Trophoblast cell (in vitro differentiated cells and primary cell): ENCODE measurements around the gene DHRS1.

Experiments
- DNase-seq, 2 donors: peaks; one replicate each; pipeline ENCODE4 v3.0.0-alpha.2; 2016
- H2AFZ ChIP-seq: 2 replicates; pipeline ENCODE4 v1.6.1; 2013; ENCODE audit warnings: low read length, moderate library complexity, mild to moderate bottlenecking; ENCODE audit not compliant: insufficient read depth, poor library complexity
- H2AK5ac ChIP-seq: 2 replicates; pipeline ENCODE4 v1.6.1; 2013; ENCODE audit warnings: mild to moderate bottlenecking, low read length
- H2BK120ac ChIP-seq: 2 replicates; pipeline ENCODE4 v1.6.1; 2013; ENCODE audit warnings: low read length, mild to moderate bottlenecking, moderate library complexity; ENCODE audit not compliant: insufficient read depth, poor library complexity
- H2BK12ac ChIP-seq: 2 replicates; pipeline ENCODE4 v1.6.1; 2013; ENCODE audit warnings: mild to moderate bottlenecking, low read length, moderate library complexity
- H2BK5ac ChIP-seq: 2 replicates; pipeline ENCODE4 v1.6.1; 2013; ENCODE audit warnings: low read length, low read depth, moderate library complexity, mild to moderate bottlenecking; ENCODE audit not compliant: poor library complexity
- H3K14ac ChIP-seq: 2 replicates; pipeline ENCODE4 v1.6.1; 2013; ENCODE audit warnings: mild to moderate bottlenecking, low read length
- H3K18ac ChIP-seq: 2 replicates; pipeline ENCODE4 v1.6.1; 2013; ENCODE audit warnings: mild to moderate bottlenecking, low read length
- H3K23ac ChIP-seq: 2 replicates; pipeline ENCODE4 v1.6.1; 2013; ENCODE audit warnings: low read length
- H3K27ac ChIP-seq: 2 replicates; pipeline ENCODE4 v1.5.1; 2013; ENCODE audit warnings: low read depth, mild to moderate bottlenecking, inconsistent platforms, low read length, moderate library complexity
- H3K27me3 ChIP-seq: 2 replicates; pipeline ENCODE4 v1.6.1; 2013; ENCODE audit warnings: inconsistent platforms, mild to moderate bottlenecking, low read length, moderate library complexity; ENCODE audit not compliant: insufficient read depth
- H3K36me3 ChIP-seq, 2 experiments: 1 replicate in 1 of 2; 2 replicates in 1 of 2; pipeline ENCODE4 v1.6.1; 2013; ENCODE audit warnings: low read length in 2 of 2, mild to moderate bottlenecking in 2 of 2, moderate library complexity in 1 of 2; ENCODE audit not compliant: insufficient read depth in 2 of 2, control insufficient read depth in 1 of 2
- H3K4ac ChIP-seq: 2 replicates; pipeline ENCODE4 v1.6.1; 2013; ENCODE audit warnings: low read depth, mild to moderate bottlenecking, low read length, moderate library complexity
- H3K4me1 ChIP-seq, 2 experiments: 1 replicate in 1 of 2; 2 replicates in 1 of 2; pipeline ENCODE4 v1.6.1; 2013; ENCODE audit warnings: low read length in 2 of 2, mild to moderate bottlenecking in 2 of 2, moderate library complexity in 1 of 2; ENCODE audit not compliant: insufficient read depth in 2 of 2, control insufficient read depth in 1 of 2
- H3K4me2 ChIP-seq: 2 replicates; pipeline ENCODE4 v1.6.1; 2013; ENCODE audit warnings: inconsistent platforms, mild to moderate bottlenecking, low read length, moderate library complexity
- H3K4me3 ChIP-seq: 2 replicates; pipeline ENCODE4 v1.5.1; 2013; ENCODE audit warnings: mild to moderate bottlenecking, low read depth, low read length, inconsistent platforms
- H3K79me1 ChIP-seq: one replicate; pipeline ENCODE4 v1.6.1; 2013; ENCODE audit warnings: low read length
- H3K79me2 ChIP-seq: 2 replicates; pipeline ENCODE4 v1.6.1; 2013; ENCODE audit warnings: low read length, mild to moderate bottlenecking; ENCODE audit not compliant: control insufficient read depth, insufficient read depth, poor library complexity
- H3K9ac ChIP-seq: 2 replicates; pipeline ENCODE4 v1.6.1; 2013; ENCODE audit warnings: mild to moderate bottlenecking, low read length
- H3K9me3 ChIP-seq: 2 replicates; pipeline ENCODE4 v1.6.1; 2013; ENCODE audit warnings: low read depth, mild to moderate bottlenecking, control low read depth, inconsistent platforms, low read length; ENCODE audit not compliant: insufficient read depth
- H4K12ac ChIP-seq: 2 replicates; pipeline ENCODE4 v1.6.1; 2013; ENCODE audit warnings: low read depth, mild to moderate bottlenecking, low read length, moderate library complexity
- H4K8ac ChIP-seq: 2 replicates; pipeline ENCODE4 v1.6.1; 2013; ENCODE audit warnings: low read depth, mild to moderate bottlenecking, low read length, moderate library complexity
- H4K91ac ChIP-seq: one replicate; pipeline ENCODE4 v1.6.1; 2013; ENCODE audit warnings: low read depth, mild to moderate bottlenecking, low read length, moderate library complexity
- WGBS: extraction: QIAGEN DNeasy Blood & Tissue Kit; methylation state at CpG from one replicate; pipeline ENCODE4 v1.1.7; 2013; ENCODE audit warnings: missing lambda C conversion rate; ENCODE audit not compliant: insufficient read length, insufficient coverage; ENCODE audit errors: extremely low coverage; 5-methylcytosine and 5-hydroxymethylcytosine counted together

Gene DHRS1

GRCh38 chr14:24325041-24325530 is 25.5 kb upstream of the DHRS1 start:
- no peak overlapping the region for H3K23ac ChIP-seq
- H3K4me1 ChIP-seq: peaks cover 6 to 10% of the 10 kb centered on the region in 2 experiments
- H3K4me3 ChIP-seq: no peak overlapping the region
- no peak overlapping the region for H3K4me2 ChIP-seq
- H3K4ac ChIP-seq: no peak overlapping the region
- H3K27ac ChIP-seq: no peak overlapping the region
- H2AFZ ChIP-seq: no peak overlapping the region
- H2BK12ac ChIP-seq: no peak overlapping the region
- H3K14ac ChIP-seq: no peak overlapping the region
- H3K79me1 ChIP-seq: peaks cover 2% of the 10 kb centered on the region
- H2BK5ac ChIP-seq: no peak overlapping the region
- H3K27me3 ChIP-seq: no peaks in the 10 kb centered on the region
- DNase-seq: peak; percentile 92 to 96
- no peak overlapping the region for H3K9ac ChIP-seq
- no peak overlapping the region for H4K8ac ChIP-seq
- no peak overlapping the region for H2BK120ac ChIP-seq
- H3K36me3 ChIP-seq: no peaks in the 10 kb centered on the region
- no peak overlapping the region for H3K18ac ChIP-seq
- H4K12ac ChIP-seq: no peak overlapping the region
- no peak overlapping the region for H4K91ac ChIP-seq
- no CpG with 5 or more reads among the region's 5 CpGs for WGBS
- no peaks in the 10 kb centered on the region for H3K79me2 ChIP-seq
- no peak overlapping the region for H2AK5ac ChIP-seq
- H3K9me3 ChIP-seq: no peaks in the 10 kb centered on the region

DNA sequence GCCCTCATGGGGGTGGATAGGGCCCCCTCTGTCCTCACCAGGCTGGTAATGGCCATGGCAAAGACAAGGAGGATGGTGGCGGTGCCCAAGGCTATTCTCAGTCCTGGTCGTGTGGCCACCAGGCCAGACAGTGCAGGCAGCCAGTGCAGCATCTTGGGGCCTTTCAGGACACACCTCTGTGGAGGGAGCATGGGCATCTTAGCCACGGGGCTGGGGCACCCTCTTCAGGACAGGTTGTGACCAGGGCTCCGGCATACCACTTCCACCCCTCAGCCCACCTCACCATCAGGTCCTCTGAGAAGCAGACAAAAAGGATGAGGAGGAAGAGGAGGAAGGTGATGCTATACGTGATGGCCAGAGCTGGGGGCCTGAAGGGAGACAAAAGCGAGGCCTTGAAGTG is 24.4 kb upstream of the DHRS1 start:
- H3K14ac ChIP-seq: no peak overlapping the region

GRCh38 chr14:24323341-24323740 is 23.8 kb upstream of the DHRS1 start:
- H3K9me3 ChIP-seq: no peaks in the 10 kb centered on the region
- H2AK5ac ChIP-seq: no peak overlapping the region
- no peak overlapping the region for H3K9ac ChIP-seq
- peaks cover 2% of the 10 kb centered on the region for H3K79me1 ChIP-seq
- no peak overlapping the region for H4K12ac ChIP-seq
- no peak overlapping the region for H3K23ac ChIP-seq
- H3K4me1 ChIP-seq: peaks cover 6 to 10% of the 10 kb centered on the region in 2 experiments
- H4K91ac ChIP-seq: no peak overlapping the region
- no peaks in the 10 kb centered on the region for H3K27me3 ChIP-seq
- H3K4ac ChIP-seq: no peak overlapping the region
- no peak overlapping the region for H3K4me3 ChIP-seq
- H3K18ac ChIP-seq: no peak overlapping the region
- H2BK120ac ChIP-seq: no peak overlapping the region
- no peaks in the 10 kb centered on the region for H3K36me3 ChIP-seq
- no peak overlapping the region for H3K4me2 ChIP-seq
- no peak overlapping the region for H3K14ac ChIP-seq
- no peak overlapping the region for H2BK5ac ChIP-seq
- no CpG with 5 or more reads among the region's 3 CpGs for WGBS
- DNase-seq: no peak
- H2AFZ ChIP-seq: no peak overlapping the region
- no peaks in the 10 kb centered on the region for H3K79me2 ChIP-seq
- H4K8ac ChIP-seq: no peak overlapping the region
- no peak overlapping the region for H2BK12ac ChIP-seq
- H3K27ac ChIP-seq: no peak overlapping the region

More for the DNA sequence above, 24.4 kb upstream of the DHRS1 start:
- no peaks in the 10 kb centered on the region for H3K79me2 ChIP-seq
- no peak overlapping the region for H2AFZ ChIP-seq
- no peak overlapping the region for H4K12ac ChIP-seq
- H3K36me3 ChIP-seq: no peaks in the 10 kb centered on the region
- WGBS: no CpG with 5 or more reads among the region's 6 CpGs
- H3K23ac ChIP-seq: no peak overlapping the region
- no peak overlapping the region for H3K4ac ChIP-seq
- H3K18ac ChIP-seq: no peak overlapping the region
- DNase-seq: no peak
- H2AK5ac ChIP-seq: no peak overlapping the region
- H2BK5ac ChIP-seq: no peak overlapping the region
- no peak overlapping the region for H4K8ac ChIP-seq
- H4K91ac ChIP-seq: no peak overlapping the region
- H2BK120ac ChIP-seq: no peak overlapping the region
- no peak overlapping the region for H3K4me3 ChIP-seq
- no peak overlapping the region for H3K27ac ChIP-seq
- no peak overlapping the region for H3K4me2 ChIP-seq
- H3K9me3 ChIP-seq: no peaks in the 10 kb centered on the region
- H3K27me3 ChIP-seq: no peaks in the 10 kb centered on the region
- peaks cover 6 to 10% of the 10 kb centered on the region in 2 experiments for H3K4me1 ChIP-seq
- no peak overlapping the region for H2BK12ac ChIP-seq
- H3K79me1 ChIP-seq: peaks cover 2% of the 10 kb centered on the region
- no peak overlapping the region for H3K9ac ChIP-seq

DNA sequence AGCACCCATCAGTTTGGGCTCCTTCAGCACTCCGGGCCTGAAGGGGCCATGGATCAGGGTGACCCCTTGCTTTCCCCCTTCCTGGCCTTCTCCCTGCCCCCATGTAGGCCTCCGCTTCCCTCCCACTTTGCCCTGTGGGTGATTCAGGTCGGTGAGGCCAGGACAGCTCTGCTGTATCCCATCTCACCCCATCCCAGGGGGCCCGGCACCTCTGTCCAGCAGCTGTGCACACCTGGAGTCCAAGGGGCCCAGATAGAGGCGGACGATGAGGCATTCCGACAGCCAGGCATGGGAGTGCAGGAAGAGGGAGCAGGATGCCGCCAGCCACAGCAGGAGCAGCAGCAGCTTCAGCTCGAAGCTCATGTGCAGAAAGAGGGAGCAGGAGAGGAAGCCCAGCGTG is 23.1 kb upstream of the DHRS1 start:
- Histone ChIP-seq H3K27me3 (no peaks in the 10 kb centered on the region), H3K14ac (no peak overlapping the region), H3K18ac (no peak overlapping the region), H4K91ac (no peak overlapping the region), H3K4me2 (no peak overlapping the region), H3K4me1 (peaks cover 6 to 10% of the 10 kb centered on the region in 2 experiments), H3K4me3 (no peak overlapping the region), H4K8ac (no peak overlapping the region), H3K23ac (no peak overlapping the region), H4K12ac (no peak overlapping the region), H2BK5ac (no peak overlapping the region), H2BK120ac (no peak overlapping the region), H3K27ac (no peak overlapping the region), H3K4ac (no peak overlapping the region), H3K79me1 (peaks cover 2% of the 10 kb centered on the region), H2AK5ac (no peak overlapping the region), H2AFZ (no peak overlapping the region), H3K9ac (no peak overlapping the region), H3K79me2 (no peaks in the 10 kb centered on the region), H3K9me3 (no peaks in the 10 kb centered on the region), H3K36me3 (no peaks in the 10 kb centered on the region), H2BK12ac (no peak overlapping the region)
- WGBS: no CpG with 5 or more reads among the region's 10 CpGs
- DNase-seq: no peak
